Neural progenitor cell (in vitro differentiated cells): Measurements from ENCODE around the gene AP1G1. TPM values are rescaled to one million over a fixed set of nuclear protein-coding genes. Genes with fewer than 3 reads are reported as not detected.

Experiments used
- DNase-seq: peaks from one replicate; pipeline ENCODE4 v3.0.0-alpha.2; 2016; ENCODE audit warnings: low spot score
- H2AFZ ChIP-seq: fragments of 200-600 bp; sonication (generic); replicated peaks from 2 replicates; pipeline ENCODE4 v1.6.1; 2016; ENCODE audit warnings: antibody characterized with exemption
- H3F3A ChIP-seq: fragments of 200-600 bp; sonication (generic); 2 replicates; pipeline ENCODE4 v1.6.1; 2016; ENCODE audit warnings: antibody characterized with exemption, low read depth
- H3K27ac ChIP-seq: fragments of 200-600 bp; sonication (generic); 2 replicates; pipeline ENCODE4 v1.5.1; 2016; ENCODE audit warnings: mild to moderate bottlenecking
- H3K27me3 ChIP-seq: fragments of 200-600 bp; sonication (generic); 2 replicates; pipeline ENCODE4 v1.6.1; 2016; ENCODE audit warnings: mild to moderate bottlenecking, moderate library complexity
- H3K36me3 ChIP-seq: fragments of 200-600 bp; sonication (generic); 2 replicates; pipeline ENCODE4 v1.5.1; 2016
- H3K4me1 ChIP-seq: fragments of 200-600 bp; sonication (generic); 2 replicates; pipeline ENCODE4 v1.6.1; 2016; ENCODE audit warnings: mixed run types
- H3K4me2 ChIP-seq: fragments of 200-600 bp; sonication (generic); 2 replicates; pipeline ENCODE4 v1.6.1; 2016
- H3K4me3 ChIP-seq: fragments of 200-600 bp; sonication (generic); 2 replicates; pipeline ENCODE4 v1.5.1; 2016
- H3K79me2 ChIP-seq: fragments of 200-600 bp; sonication (generic); 2 replicates; pipeline ENCODE4 v1.6.1; 2016; ENCODE audit warnings: low read depth
- H3K9ac ChIP-seq: fragments of 200-600 bp; sonication (generic); 2 replicates; pipeline ENCODE4 v1.6.1; 2016
- H3K9me3 ChIP-seq: fragments of 200-600 bp; sonication (generic); 2 replicates; pipeline ENCODE4 v1.5.1; 2016; ENCODE audit warnings: low read depth
- H4K20me1 ChIP-seq: fragments of 200-600 bp; sonication (generic); 2 replicates; pipeline ENCODE4 v1.6.1; 2016; ENCODE audit warnings: low read depth
- H3K27ac Mint-ChIP-seq: 3 replicates; pipeline ENCODE4 v1.8.0; 2021; ENCODE audit warnings: mixed read lengths
- H3K27me3 Mint-ChIP-seq: 2 replicates; pipeline ENCODE4 v1.8.0; 2022; ENCODE audit warnings: low read depth, mild to moderate bottlenecking, inconsistent platforms, moderate library complexity, mixed read lengths; ENCODE audit not compliant: insufficient read depth
- H3K36me3 Mint-ChIP-seq: 3 replicates; pipeline ENCODE4 v1.8.0; 2021; ENCODE audit warnings: mixed read lengths
- H3K4me1 Mint-ChIP-seq: 3 replicates; pipeline ENCODE4 v1.8.0; 2021; ENCODE audit warnings: mixed read lengths
- H3K4me3 Mint-ChIP-seq: 3 replicates; pipeline ENCODE4 v1.8.0; 2021; ENCODE audit warnings: mild to moderate bottlenecking, moderate library complexity, mixed read lengths
- H3K9me3 Mint-ChIP-seq: 3 replicates; pipeline ENCODE4 v1.8.0; 2020; ENCODE audit warnings: mixed read lengths
- CTCF ChIP-seq: fragments of 200-600 bp; sonication (generic); IDR thresholded peaks from 2 replicates; pipeline ENCODE4 v1.5.1; 2017; ENCODE audit warnings: antibody characterized with exemption, mild to moderate bottlenecking
- EZH2 ChIP-seq: fragments of 200-600 bp; sonication (generic); IDR thresholded peaks from 2 replicates; pipeline ENCODE4 v1.6.1; 2017; ENCODE audit warnings: antibody characterized with exemption, mild to moderate bottlenecking, moderate library complexity
- EZH2phosphoT487 ChIP-seq: fragments of 200-600 bp; sonication (generic); IDR thresholded peaks from 2 replicates; pipeline ENCODE4 v1.6.1; 2017; ENCODE audit warnings: antibody characterized with exemption
- total RNA-seq: library from RNA; depleted of rRNA; stranded (reverse); fragments of >200 nt; gene quantifications from 2 replicates; pipeline ENCODE4 v1.2.3, GENCODE V29; 2015; ENCODE audit warnings: low replicate concordance

The AP1G1 gene
- total RNA-seq, 1 donor from 2014 or later, result 72.6 TPM

DNA sequence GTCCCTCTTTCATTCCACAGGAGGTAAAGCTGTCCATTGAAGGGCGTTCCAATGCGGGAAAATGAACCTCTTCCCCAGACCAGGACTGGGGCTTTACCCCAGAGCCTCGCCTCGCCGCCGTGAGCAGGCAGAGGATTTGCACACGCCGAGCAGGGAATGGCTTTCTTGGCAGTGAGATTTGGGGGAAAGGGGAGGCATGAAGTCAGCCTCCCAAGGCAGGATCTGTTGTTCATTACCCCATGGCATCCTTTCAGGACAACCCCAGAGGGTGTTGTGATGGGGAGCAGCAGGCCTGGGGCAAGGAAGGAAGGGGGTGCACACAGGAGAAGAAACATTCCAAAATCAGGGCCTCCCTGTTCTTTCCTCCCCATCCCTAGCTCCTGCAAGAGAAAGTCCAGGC, 43.1 kb upstream of the AP1G1 start:
- Histone ChIP-seq H3K9ac (no peak overlapping the region), H3K27me3 (no peaks in the 10 kb centered on the region), H3K36me3 (peaks cover 7% of the 10 kb centered on the region), H3K27ac (no peak overlapping the region), H3K4me3 (no peak overlapping the region), H4K20me1 (peaks cover 39% of the 10 kb centered on the region), H3K4me2 (no peak overlapping the region), H3F3A (no peaks in the 10 kb centered on the region), H3K9me3 (no peaks in the 10 kb centered on the region), H3K79me2 (peaks cover 24% of the 10 kb centered on the region), H2AFZ (no peak overlapping the region), H3K4me1 (peaks cover 7% of the 10 kb centered on the region)
- no peak overlapping the region for H3K4me3 Mint-ChIP-seq
- TF ChIP-seq EZH2 (no peak), EZH2phosphoT487 (no peak), CTCF (no peak)
- H3K27ac Mint-ChIP-seq, result no peak overlapping the region
- DNase-seq, result no peak
- H3K27me3 Mint-ChIP-seq, result peaks cover 16% of the 10 kb centered on the region
- H3K4me1 Mint-ChIP-seq, result peaks cover 10% of the 10 kb centered on the region
- H3K9me3 Mint-ChIP-seq, result no peaks in the 10 kb centered on the region
- peaks cover 23% of the 10 kb centered on the region for H3K36me3 Mint-ChIP-seq

- Histone ChIP-seq H3K9ac (no peak overlapping the region), H3K27ac (no peak overlapping the region), H3K4me2 (no peak overlapping the region), H3K9me3 (no peaks in the 10 kb centered on the region), H3K4me1 (peaks cover 7% of the 10 kb centered on the region), H2AFZ (no peak overlapping the region), H3K36me3 (peaks cover 7% of the 10 kb centered on the region), H4K20me1 (peaks cover 21% of the 10 kb centered on the region), H3F3A (no peaks in the 10 kb centered on the region), H3K79me2 (peaks cover 23% of the 10 kb centered on the region), H3K27me3 (no peaks in the 10 kb centered on the region), H3K4me3 (no peak overlapping the region)
- no peak overlapping the region for H3K27ac Mint-ChIP-seq
- TF ChIP-seq EZH2 (no peak), CTCF (no peak), EZH2phosphoT487 (no peak)
- DNase-seq, result no peak
- peaks cover 13% of the 10 kb centered on the region for H3K36me3 Mint-ChIP-seq
- no peak overlapping the region for H3K4me3 Mint-ChIP-seq
- H3K4me1 Mint-ChIP-seq, result peaks cover 20% of the 10 kb centered on the region
- H3K9me3 Mint-ChIP-seq, result no peaks in the 10 kb centered on the region
- H3K27me3 Mint-ChIP-seq, result peaks cover 10% of the 10 kb centered on the region
Observed at GRCh38 chr16:71848622-71849021, 40.0 kb upstream of the AP1G1 start.

- Histone ChIP-seq H3K27me3 (no peaks in the 10 kb centered on the region), H3K79me2 (peaks cover 23% of the 10 kb centered on the region), H3K9ac (peak overlapping the region; percentile 93), H3K9me3 (no peaks in the 10 kb centered on the region), H2AFZ (no peak overlapping the region), H3K27ac (no peak overlapping the region), H3F3A (no peaks in the 10 kb centered on the region), H3K4me2 (peak overlapping the region; percentile 94), H3K4me1 (peaks cover 7% of the 10 kb centered on the region), H3K36me3 (peaks cover 7% of the 10 kb centered on the region), H4K20me1 (peaks cover 13% of the 10 kb centered on the region), H3K4me3 (peak overlapping the region; percentile 94)
- Mint-ChIP-seq H3K9me3 (no peaks in the 10 kb centered on the region), H3K4me3 (peak overlapping the region; percentile 95), H3K27me3 (peaks cover 9% of the 10 kb centered on the region), H3K4me1 (peaks cover 20% of the 10 kb centered on the region), H3K36me3 (peaks cover 13% of the 10 kb centered on the region), H3K27ac (no peak overlapping the region)
- no peak for DNase-seq
- TF ChIP-seq CTCF (no peak), EZH2 (no peak), EZH2phosphoT487 (no peak)
Observed at GRCh38 chr16:71847096-71847495, 38.5 kb upstream of the AP1G1 start.
